Measurements from ENCODE around the gene ALB.

ALB gene

DNA sequence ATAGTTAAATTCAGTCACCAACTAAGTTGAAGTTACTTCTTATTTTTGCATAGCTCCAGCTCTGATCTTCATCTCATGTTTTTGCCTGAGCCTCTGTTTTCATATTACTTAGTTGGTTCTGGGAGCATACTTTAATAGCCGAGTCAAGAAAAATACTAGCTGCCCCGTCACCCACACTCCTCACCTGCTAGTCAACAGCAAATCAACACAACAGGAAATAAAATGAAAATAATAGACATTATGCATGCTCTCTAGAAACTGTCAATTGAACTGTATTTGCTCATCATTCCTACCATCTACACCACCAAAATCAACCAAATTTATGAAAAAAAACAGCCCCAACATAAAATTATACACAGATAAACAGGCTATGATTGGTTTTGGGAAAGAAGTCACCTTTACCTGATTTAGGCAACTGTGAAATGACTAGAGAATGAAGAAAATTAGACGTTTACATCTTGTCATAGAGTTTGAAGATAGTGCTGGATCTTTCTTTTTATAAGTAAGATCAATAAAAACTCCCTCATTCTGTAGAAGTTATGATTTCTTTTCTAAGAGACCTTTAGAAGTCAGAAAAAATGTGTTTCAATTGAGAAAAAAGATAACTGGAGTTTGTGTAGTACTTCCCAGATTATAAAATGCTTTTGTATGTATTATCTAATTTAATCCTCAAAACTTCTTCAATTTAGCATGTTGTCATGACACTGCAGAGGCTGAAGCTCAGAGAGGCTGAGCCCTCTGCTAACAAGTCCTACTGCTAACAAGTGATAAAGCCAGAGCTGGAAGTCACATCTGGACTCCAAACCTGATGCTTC, 7.0 kb downstream of the ALB start:
- no peaks in the 10 kb centered on the region for H3K36me3 ChIP-seq (replicated peaks; ENCODE audit: low read depth, low read length)
- H3K27me3 ChIP-seq (ENCODE audit: low read depth, low read length) = no peaks in the 10 kb centered on the region
- no peak overlapping the region for H3K4me2 ChIP-seq (ENCODE audit: low read length)
- H4K20me1 ChIP-seq (ENCODE audit: insufficient read depth, low read length) = no peaks in the 10 kb centered on the region
- TF ChIP-seq EZH2phosphoT487 (IDR thresholded peaks at IDR 0.05; ENCODE audit: low read depth) = no peak
- TF ChIP-seq, protein P1, sequence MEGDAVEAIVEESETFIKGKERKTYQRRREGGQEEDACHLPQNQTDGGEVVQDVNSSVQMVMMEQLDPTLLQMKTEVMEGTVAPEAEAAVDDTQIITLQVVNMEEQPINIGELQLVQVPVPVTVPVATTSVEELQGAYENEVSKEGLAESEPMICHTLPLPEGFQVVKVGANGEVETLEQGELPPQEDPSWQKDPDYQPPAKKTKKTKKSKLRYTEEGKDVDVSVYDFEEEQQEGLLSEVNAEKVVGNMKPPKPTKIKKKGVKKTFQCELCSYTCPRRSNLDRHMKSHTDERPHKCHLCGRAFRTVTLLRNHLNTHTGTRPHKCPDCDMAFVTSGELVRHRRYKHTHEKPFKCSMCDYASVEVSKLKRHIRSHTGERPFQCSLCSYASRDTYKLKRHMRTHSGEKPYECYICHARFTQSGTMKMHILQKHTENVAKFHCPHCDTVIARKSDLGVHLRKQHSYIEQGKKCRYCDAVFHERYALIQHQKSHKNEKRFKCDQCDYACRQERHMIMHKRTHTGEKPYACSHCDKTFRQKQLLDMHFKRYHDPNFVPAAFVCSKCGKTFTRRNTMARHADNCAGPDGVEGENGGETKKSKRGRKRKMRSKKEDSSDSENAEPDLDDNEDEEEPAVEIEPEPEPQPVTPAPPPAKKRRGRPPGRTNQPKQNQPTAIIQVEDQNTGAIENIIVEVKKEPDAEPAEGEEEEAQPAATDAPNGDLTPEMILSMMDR (IDR thresholded peaks at IDR 0.05; ENCODE audit: low read depth, low read length) = no peak
- H3K4me3 ChIP-seq (ENCODE audit: low read length) = no peak overlapping the region
- no peaks in the 10 kb centered on the region for H3K4me1 ChIP-seq (ENCODE audit: low read length)
- H3K9me3 ChIP-seq (ENCODE audit: insufficient read depth, low read length) = no peaks in the 10 kb centered on the region
- H3K9ac ChIP-seq (ENCODE audit: low read length) = no peak overlapping the region
- H3K27ac ChIP-seq (ENCODE audit: low read length) = no peak overlapping the region
- H2AFZ ChIP-seq (ENCODE audit: low read depth, low read length) = no peak overlapping the region
- H3K79me2 ChIP-seq (ENCODE audit: low read length) = no peaks in the 10 kb centered on the region

- no peak overlapping the region for H3K4me2 ChIP-seq (ENCODE audit: low read length)
Measured at GRCh38 chr4:73411731-73412414, 7.8 kb downstream of the ALB start.

DNA sequence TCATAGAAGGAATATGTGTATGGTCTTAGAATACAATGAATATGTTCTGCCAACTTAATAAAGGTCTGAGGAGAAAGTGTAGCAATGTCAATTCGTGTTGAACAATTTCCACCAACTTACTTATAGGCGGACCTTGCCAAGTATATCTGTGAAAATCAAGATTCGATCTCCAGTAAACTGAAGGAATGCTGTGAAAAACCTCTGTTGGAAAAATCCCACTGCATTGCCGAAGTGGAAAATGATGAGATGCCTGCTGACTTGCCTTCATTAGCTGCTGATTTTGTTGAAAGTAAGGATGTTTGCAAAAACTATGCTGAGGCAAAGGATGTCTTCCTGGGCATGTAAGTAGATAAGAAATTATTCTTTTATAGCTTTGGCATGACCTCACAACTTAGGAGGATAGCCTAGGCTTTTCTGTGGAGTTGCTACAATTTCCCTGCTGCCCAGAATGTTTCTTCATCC, 9.2 kb downstream of the ALB start:
- H3K9ac ChIP-seq (ENCODE audit: low read length) = no peak overlapping the region
- no peak for TF ChIP-seq EZH2phosphoT487 (IDR thresholded peaks at IDR 0.05; ENCODE audit: low read depth)
- TF ChIP-seq, protein P1 (IDR thresholded peaks at IDR 0.05; ENCODE audit: low read depth, low read length) = no peak
- H3K9me3 ChIP-seq (ENCODE audit: insufficient read depth, low read length) = no peaks in the 10 kb centered on the region
- no peaks in the 10 kb centered on the region for H3K4me1 ChIP-seq (ENCODE audit: low read length)
- H3K36me3 ChIP-seq (replicated peaks; ENCODE audit: low read depth, low read length) = no peaks in the 10 kb centered on the region
- H3K4me2 ChIP-seq (ENCODE audit: low read length) = no peak overlapping the region
- H2AFZ ChIP-seq (ENCODE audit: low read depth, low read length) = no peak overlapping the region
- no peaks in the 10 kb centered on the region for H4K20me1 ChIP-seq (ENCODE audit: insufficient read depth, low read length)
- no peak overlapping the region for H3K4me3 ChIP-seq (ENCODE audit: low read length)
- no peaks in the 10 kb centered on the region for H3K79me2 ChIP-seq (ENCODE audit: low read length)
- H3K27ac ChIP-seq (ENCODE audit: low read length) = no peak overlapping the region
- no peaks in the 10 kb centered on the region for H3K27me3 ChIP-seq (ENCODE audit: low read depth, low read length)

More at GRCh38 chr4:73411731-73412414, 7.8 kb downstream of the ALB start:
- H3K4me1 ChIP-seq (ENCODE audit: low read length) = no peaks in the 10 kb centered on the region
- no peak for TF ChIP-seq EZH2phosphoT487 (IDR thresholded peaks at IDR 0.05; ENCODE audit: low read depth)
- TF ChIP-seq, protein P1 (IDR thresholded peaks at IDR 0.05; ENCODE audit: low read depth, low read length) = no peak
- H3K36me3 ChIP-seq (replicated peaks; ENCODE audit: low read depth, low read length) = no peaks in the 10 kb centered on the region
- no peaks in the 10 kb centered on the region for H3K27me3 ChIP-seq (ENCODE audit: low read depth, low read length)
- no peak overlapping the region for H2AFZ ChIP-seq (ENCODE audit: low read depth, low read length)
- no peaks in the 10 kb centered on the region for H3K9me3 ChIP-seq (ENCODE audit: insufficient read depth, low read length)
- no peak overlapping the region for H3K4me3 ChIP-seq (ENCODE audit: low read length)
- H3K9ac ChIP-seq (ENCODE audit: low read length) = no peak overlapping the region
- H4K20me1 ChIP-seq (ENCODE audit: insufficient read depth, low read length) = no peaks in the 10 kb centered on the region
- H3K79me2 ChIP-seq (ENCODE audit: low read length) = no peaks in the 10 kb centered on the region
- no peak overlapping the region for H3K27ac ChIP-seq (ENCODE audit: low read length)

- TF ChIP-seq, protein P1 (IDR thresholded peaks at IDR 0.05; ENCODE audit: low read depth, low read length) = no peak
- TF ChIP-seq EZH2phosphoT487 (IDR thresholded peaks at IDR 0.05; ENCODE audit: low read depth) = no peak
- Histone ChIP-seq H2AFZ (ENCODE audit: low read depth, low read length) (no peak overlapping the region), H3K9ac (ENCODE audit: low read length) (no peak overlapping the region), H4K20me1 (ENCODE audit: insufficient read depth, low read length) (no peaks in the 10 kb centered on the region), H3K4me2 (ENCODE audit: low read length) (no peak overlapping the region), H3K4me3 (ENCODE audit: low read length) (no peak overlapping the region), H3K27me3 (ENCODE audit: low read depth, low read length) (no peaks in the 10 kb centered on the region), H3K9me3 (ENCODE audit: insufficient read depth, low read length) (no peaks in the 10 kb centered on the region), H3K27ac (ENCODE audit: low read length) (no peak overlapping the region), H3K79me2 (ENCODE audit: low read length) (no peaks in the 10 kb centered on the region), H3K4me1 (ENCODE audit: low read length) (no peaks in the 10 kb centered on the region), H3K36me3 (replicated peaks; ENCODE audit: low read depth, low read length) (no peaks in the 10 kb centered on the region)
Measured at GRCh38 chr4:73414936-73415271, 10.8 kb downstream of the ALB start.
